Occipital lobe (tissue), 2 donors: ENCODE results near the gene INSM2. TPM values are rescaled to one million over a fixed set of nuclear protein-coding genes. Genes with fewer than 3 reads are reported as not detected.

Experiments used
- DNase-seq: peaks from one replicate; lab custom pipeline; 2025; lab: John Stamatoyannopoulos, UW
- total RNA-seq: library from RNA; depleted of rRNA; stranded (reverse); fragments of >200 nt; gene quantifications from one replicate; pipeline ENCODE4 v1.2.3, GENCODE V29; 2014

The INSM2 gene
- total RNA-seq = 0.47 TPM

DNA sequence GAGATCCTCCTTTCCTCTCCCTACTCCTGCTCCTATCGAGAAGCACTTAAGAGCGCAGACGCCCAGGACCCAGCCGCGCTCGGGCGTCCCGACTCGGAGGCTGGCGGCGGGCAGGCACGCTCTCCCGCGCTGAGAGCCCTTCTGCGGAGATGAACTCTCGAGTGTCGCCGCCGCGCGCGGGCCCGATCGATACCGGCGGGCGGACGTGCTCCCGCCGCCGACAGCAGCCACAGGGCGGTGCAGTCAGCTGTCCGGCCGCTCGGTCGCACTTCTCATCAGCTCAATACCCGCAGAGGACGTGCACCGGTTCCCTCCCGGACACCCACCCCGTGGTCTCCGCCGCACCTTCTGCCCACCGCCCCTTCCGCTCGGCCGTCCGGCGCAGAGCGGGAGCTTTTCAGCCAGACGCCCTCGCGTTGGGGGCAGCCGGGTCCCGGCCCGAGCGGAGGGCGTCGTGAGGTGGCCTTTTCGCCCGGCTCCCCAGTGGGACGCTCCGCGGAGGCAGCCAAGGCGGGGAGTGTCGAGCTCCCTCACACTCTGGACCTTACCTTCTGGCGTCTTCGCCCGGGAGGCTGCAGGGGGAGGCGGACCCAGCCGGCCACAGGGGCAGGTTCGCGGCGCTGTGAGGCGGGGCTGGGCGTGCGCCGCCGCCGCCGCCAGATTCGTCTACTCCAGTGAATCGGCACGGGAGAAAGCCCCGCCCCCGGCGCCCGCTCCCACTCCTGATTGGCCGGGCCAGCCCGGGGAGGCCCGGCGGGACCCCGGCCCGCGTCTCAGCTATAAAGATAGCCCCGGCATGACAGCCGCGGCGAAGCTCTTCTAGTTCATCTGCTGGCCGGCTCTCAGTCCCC lies at the start of gene INSM2:
Gene INSM2 (plus strand): TSS at position 808 of the 851 bp plus-strand sequence. CDS start 89 bp downstream, outside the sequence.
- DNase-seq = peak; percentile 64

- no peak for DNase-seq
These were observed 41.4 kb upstream of the INSM2 start for GRCh38 chr14:35492569-35493014.

DNA sequence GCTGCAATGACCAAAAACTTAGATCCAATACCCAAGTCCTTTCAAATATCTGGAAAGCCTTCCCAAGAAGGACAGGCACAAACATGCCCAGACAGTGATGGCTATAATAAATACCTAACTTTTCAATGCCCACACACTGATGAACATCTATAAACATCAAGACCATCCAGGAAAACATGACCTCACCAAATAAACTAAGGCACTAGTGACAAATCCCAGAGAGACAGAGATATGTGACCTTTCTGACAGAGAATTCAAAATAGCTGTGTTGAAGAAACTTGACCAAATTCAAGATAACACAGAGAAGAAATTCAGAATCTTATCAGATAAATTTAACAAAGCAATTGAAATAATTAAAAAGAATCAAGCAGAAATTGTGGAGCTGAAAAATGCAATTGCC lies 38.7 kb upstream of the INSM2 start:
- no peak for DNase-seq

DNA sequence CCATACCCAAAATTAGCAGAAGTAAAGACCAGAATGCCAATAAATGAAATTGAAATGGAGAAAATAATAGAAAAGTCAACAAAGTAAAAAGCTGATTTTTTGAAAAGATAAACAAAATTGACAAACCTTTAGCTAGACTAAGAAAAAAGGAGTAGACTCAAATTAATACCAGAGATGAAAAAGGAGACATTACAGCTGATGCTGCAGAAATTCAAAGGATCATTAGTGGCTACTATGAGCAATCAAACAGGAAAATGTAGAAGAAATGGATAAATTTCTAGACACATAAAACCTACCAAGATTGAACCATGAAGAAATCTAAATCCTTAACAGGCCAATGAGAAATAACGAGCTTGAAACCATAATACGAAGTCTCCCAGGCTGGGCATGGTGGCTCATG lies 34.8 kb upstream of the INSM2 start:
- no peak for DNase-seq

DNA sequence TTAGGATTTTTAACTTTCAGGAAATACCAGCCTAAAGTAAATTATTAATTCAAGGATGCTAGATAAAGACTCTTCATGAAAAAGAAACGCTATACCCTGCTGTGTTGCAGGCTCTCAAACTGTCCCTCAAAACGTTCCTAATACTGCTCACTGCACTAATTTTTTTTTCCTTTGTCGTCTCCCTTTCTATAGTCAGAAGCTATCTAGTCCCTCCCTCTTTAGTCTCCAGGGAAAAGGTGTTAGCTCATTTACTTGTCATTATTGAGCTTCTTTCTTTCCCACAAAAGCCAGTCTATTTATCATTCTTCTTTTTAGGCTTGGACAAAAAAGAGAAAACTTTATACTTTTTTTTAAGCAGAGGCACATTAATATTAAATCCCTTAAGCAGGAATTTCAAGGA lies 30.3 kb upstream of the INSM2 start:
- no peak for DNase-seq

DNA sequence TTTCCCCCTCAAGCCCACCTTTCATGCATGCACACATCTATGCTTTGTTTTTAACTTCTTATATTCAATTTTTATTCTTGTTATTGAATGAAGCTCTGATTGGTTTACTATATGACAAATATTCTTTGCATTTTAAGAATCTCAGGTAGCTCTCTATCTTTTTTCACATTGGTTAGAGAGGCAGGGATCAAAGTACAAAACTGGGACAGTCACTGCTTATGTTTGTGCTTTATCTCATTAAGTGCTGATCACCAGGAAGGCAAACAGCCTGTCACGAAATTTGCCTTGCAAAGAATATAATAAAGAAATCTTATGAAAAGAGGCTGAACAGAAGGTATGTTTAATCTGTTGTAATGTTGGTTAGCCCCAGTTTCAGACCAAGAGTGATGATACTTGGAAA lies 29.7 kb upstream of the INSM2 start:
- no peak for DNase-seq

DNA sequence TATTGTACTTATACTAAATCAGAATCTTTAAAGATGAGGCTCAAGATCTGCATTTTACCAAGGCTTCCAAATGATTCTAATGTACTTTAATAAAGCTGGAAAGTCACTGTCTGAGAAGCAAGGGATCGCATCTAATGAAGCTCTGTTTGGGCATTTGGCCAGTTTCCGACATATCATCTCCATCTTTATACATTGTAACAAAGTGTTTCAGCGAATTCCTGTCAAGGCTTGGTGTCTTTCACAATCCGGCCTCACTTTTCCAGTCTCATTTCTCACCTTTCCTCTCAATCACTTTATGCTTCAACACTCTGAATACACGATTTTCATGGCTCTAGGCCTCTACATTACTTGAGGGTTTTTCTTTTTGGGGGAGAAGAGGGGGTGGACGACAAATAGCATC lies 27.5 kb upstream of the INSM2 start:
- no peak for DNase-seq

- DNase-seq = no peak
These were observed 27.0 kb upstream of the INSM2 start for GRCh38 chr14:35506927-35507326.

- no peak for DNase-seq
These were observed 24.1 kb upstream of the INSM2 start for GRCh38 chr14:35509846-35510245.

DNA sequence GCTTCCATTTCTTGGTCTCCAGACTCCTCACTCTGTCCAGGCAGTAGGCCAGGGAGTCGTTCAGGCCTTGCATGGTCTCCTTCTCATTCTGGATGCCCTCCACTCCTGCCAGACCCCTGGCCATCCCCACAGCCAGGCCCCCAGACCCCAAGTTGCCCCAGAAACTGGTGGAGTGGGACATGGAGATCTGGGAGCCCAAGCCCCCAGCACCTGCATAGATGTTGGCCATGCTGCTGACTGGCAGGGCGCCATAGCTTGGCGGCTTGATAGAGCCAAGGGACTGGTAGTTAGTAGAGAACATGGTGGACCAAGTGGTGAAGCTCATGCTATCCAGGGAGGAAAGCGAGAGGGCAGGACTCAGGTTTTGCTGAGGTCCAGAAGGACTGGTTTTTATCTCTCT lies 21.2 kb upstream of the INSM2 start:
- DNase-seq = no peak

DNA sequence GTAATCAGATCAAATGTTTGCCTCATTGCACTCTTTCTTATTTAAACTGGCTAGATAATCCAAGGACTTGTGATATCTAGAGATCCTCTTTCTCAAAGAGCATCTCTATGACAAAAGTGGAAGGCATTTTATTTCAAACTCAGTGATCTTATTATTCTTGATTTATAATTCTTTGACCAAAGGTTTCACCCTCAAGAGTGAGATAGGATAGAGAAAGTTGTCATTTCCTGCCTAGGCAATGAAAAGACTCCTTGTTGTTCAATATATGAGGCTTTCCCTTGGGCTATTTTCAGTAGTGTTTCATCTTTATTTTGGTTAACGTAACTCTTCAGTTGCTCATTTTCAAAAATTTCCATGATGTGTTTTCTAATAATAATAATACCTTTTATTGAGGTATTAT lies 18.0 kb upstream of the INSM2 start:
- DNase-seq = no peak

DNA sequence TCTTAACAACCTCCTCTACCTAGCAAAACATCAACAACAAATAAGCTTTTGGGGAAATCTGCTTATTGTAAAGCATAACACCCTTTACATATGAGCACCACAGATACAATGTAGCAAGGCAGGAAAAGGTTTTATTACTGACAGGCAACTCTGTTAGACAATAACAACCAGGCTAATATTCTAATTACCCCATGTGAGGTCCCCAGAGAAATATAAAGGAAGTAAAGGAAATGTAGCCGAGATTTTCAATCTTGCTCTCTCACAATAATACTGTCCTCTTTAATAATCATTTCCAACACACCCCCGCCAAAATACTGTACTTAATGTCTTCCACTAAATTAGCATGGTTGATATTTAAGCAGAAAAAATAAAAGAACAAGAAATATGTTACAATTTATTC lies 14.0 kb upstream of the INSM2 start:
- no peak for DNase-seq

DNA sequence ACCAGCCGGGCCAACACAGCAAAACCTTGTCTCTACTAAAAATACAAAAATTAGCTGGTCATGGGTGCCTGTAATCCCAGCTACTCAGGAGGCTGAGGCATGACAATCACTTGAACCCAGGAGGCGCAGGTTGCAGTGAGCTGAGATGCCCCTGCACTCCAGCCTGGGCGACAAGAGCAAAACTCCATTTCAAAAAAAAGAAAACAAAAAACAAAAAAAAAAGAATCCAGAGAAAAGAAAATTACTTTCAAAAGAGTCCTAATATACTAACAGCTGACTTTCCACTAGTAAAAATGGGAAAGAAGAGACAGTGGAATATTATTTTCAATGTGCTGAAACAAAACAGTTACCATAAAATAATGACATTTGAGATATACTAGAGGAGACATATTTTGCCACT lies 8.3 kb upstream of the INSM2 start:
- no peak for DNase-seq

- no peak for DNase-seq
These were observed 7.0 kb upstream of the INSM2 start for GRCh38 chr14:35526962-35527361.

- DNase-seq = no peak
These were observed 1.8 kb upstream of the INSM2 start for GRCh38 chr14:35531960-35532747.

- DNase-seq = no peak
These were observed 1.1 kb upstream of the INSM2 start for GRCh38 chr14:35532783-35533356.

- no peak for DNase-seq
These were observed 376 bp downstream of the INSM2 start for GRCh38 chr14:35534208-35534872.

DNA sequence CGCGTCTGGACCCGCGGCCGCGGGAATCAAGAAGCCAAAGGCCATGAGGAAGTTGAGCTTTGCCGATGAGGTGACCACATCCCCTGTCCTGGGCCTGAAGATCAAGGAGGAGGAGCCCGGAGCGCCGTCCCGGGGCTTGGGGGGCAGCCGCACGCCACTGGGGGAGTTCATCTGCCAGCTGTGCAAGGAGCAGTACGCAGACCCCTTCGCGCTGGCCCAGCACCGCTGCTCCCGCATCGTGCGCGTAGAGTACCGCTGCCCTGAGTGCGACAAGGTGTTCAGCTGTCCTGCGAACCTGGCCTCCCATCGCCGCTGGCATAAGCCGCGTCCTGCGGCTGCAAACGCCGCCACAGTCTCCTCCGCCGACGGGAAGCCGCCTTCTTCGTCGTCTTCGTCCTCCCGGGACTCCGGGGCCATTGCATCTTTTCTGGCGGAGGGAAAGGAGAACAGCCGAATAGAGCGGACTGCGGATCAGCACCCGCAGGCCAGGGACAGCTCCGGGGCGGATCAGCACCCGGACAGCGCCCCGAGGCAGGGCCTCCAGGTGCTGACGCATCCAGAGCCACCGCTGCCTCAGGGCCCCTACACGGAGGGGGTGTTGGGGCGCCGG lies 1.0 kb downstream of the INSM2 start:
- peak; percentile 36 for DNase-seq

DNA sequence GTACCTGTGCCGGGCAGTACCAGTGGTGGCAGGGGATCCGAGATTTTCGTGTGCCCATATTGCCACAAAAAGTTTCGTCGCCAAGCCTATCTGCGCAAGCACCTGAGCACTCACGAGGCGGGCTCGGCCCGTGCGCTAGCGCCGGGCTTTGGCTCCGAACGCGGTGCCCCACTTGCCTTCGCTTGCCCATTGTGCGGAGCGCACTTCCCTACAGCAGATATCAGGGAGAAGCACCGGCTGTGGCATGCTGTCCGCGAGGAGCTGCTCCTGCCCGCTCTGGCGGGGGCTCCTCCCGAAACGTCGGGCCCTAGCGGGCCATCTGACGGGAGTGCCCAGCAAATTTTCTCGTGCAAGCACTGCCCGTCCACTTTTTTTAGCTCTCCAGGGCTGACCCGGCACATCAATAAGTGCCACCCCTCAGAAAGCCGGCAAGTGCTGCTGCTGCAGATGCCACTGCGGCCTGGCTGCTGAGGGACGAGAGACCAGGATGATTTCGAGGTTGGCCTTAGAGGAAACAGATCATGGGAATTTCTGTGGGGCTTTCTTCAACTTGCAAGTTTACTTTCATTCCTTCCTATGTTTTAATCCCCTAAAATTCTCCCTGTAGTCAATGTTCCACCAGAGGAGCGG lies 1.6 kb downstream of the INSM2 start:
- DNase-seq = peak; percentile 13

DNA sequence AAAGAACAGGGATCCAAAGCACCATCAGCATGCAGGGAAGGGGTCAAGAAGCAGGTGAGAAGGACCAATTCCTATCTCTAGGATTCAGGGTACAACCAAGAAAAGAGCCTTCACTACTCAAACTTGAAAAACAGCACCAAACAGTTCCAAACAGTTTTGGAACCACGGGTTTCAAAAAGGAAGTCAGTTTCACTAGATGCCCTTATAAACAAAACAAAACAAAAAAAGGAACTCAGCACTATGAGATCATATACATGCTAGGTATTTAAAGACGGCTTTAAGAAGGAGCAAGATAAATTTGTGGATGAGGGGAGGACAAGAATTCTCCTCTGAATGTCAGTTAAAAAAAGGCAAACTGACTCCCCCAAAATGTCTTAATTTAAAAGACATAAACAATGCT lies 6.0 kb downstream of the INSM2 start:
- no peak for DNase-seq

- DNase-seq = no peak
These were observed 9.0 kb downstream of the INSM2 start for GRCh38 chr14:35543006-35543405.
